Coronary artery (tissue), 2 donors: ENCODE measurements around the gene ABTB2.
"Not testable (repeated sequence)": the region's sequence is repeated elsewhere in the genome, so short reads cannot be mapped to it uniquely, and the experiment has no call there.

Experiments
- DNase-seq: peaks from one replicate; pipeline ENCODE4 v3.0.0-alpha.2; 2017; ENCODE audit warnings: low spot score
- H3K27ac ChIP-seq, 2 donors: fragments of 200-600 bp; sonication (generic); one replicate each; pipeline ENCODE4 v1.5.1; 2016 to 2019
- H3K4me3 ChIP-seq: fragments of 200-600 bp; sonication (generic); 2 replicates; pipeline ENCODE4 v1.5.1; 2016; ENCODE audit warnings: mild to moderate bottlenecking, moderate library complexity
- TF ChIP-seq, protein P1 (sequence below): fragments of 200-600 bp; sonication (generic); IDR thresholded peaks from one replicate; pipeline ENCODE4 v1.5.1; 2019; ENCODE audit warnings: antibody characterized with exemption

ABTB2 gene

GRCh38 chr11:34397811-34398210 is 40.0 kb upstream of the ABTB2 start:
- DNase-seq = no peak
- H3K27ac ChIP-seq = no peak overlapping the region
- H3K4me3 ChIP-seq = no peak overlapping the region
- TF ChIP-seq, protein P1, sequence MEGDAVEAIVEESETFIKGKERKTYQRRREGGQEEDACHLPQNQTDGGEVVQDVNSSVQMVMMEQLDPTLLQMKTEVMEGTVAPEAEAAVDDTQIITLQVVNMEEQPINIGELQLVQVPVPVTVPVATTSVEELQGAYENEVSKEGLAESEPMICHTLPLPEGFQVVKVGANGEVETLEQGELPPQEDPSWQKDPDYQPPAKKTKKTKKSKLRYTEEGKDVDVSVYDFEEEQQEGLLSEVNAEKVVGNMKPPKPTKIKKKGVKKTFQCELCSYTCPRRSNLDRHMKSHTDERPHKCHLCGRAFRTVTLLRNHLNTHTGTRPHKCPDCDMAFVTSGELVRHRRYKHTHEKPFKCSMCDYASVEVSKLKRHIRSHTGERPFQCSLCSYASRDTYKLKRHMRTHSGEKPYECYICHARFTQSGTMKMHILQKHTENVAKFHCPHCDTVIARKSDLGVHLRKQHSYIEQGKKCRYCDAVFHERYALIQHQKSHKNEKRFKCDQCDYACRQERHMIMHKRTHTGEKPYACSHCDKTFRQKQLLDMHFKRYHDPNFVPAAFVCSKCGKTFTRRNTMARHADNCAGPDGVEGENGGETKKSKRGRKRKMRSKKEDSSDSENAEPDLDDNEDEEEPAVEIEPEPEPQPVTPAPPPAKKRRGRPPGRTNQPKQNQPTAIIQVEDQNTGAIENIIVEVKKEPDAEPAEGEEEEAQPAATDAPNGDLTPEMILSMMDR = no peak

- no peak for DNase-seq
- TF ChIP-seq, protein P1 = no peak
- Histone ChIP-seq H3K4me3 (no peak overlapping the region), H3K27ac (no peak overlapping the region)
These were observed 39.3 kb upstream of the ABTB2 start for GRCh38 chr11:34397120-34397519.

GRCh38 chr11:34395916-34396550 is 38.2 kb upstream of the ABTB2 start:
- no peak for DNase-seq
- Histone ChIP-seq H3K4me3 (no peak overlapping the region), H3K27ac (no peak overlapping the region)
- TF ChIP-seq, protein P1 = no peak

DNA sequence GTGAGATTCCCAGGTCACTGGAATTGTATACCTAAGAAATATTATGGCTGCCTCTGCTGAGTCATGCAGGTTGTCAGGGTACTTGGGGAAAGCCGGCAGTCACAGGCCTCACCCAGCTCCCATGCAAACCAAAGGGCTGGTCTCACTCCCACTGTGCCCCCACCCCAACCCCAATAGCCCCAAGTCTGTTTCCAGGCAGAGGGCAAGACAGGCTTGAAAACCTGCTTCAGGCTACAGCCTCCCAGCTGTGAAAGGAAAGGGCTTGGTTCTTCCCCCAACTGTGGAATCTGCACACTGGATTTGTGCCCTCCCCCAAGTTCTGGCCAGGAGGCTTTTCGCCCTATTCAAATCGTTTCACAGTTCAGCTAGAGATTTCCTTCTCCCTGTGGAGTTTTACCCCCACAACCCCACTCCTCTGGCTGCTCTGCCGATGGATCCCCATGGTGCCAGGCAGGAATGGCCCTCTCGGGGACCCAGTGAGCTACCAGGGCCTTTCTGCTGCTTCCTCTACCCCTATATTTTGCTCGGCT is 37.0 kb upstream of the ABTB2 start:
- Histone ChIP-seq H3K4me3 (no peak overlapping the region), H3K27ac (no peak overlapping the region)
- no peak for DNase-seq
- TF ChIP-seq, protein P1 = no peak

- no peak overlapping the region for H3K4me3 ChIP-seq
- H3K27ac ChIP-seq = no peak overlapping the region
- DNase-seq = no peak
- TF ChIP-seq, protein P1 = no peak
These were observed 29.8 kb upstream of the ABTB2 start for GRCh38 chr11:34387653-34388052.

- not testable (repeated sequence) for DNase-seq, H3K4me3 ChIP-seq, H3K27ac ChIP-seq
These were observed 28.5 kb upstream of the ABTB2 start for GRCh38 chr11:34386356-34386755.

- no peak for DNase-seq
- Histone ChIP-seq H3K27ac (no peak overlapping the region), H3K4me3 (no peak overlapping the region)
- TF ChIP-seq, protein P1 = no peak
These were observed 24.9 kb upstream of the ABTB2 start for GRCh38 chr11:34382532-34383276.
